Measurements from ENCODE around the gene CMPK2. TPM values are rescaled to one million over a fixed set of nuclear protein-coding genes. Genes with fewer than 3 reads are reported as not detected.

CMPK2 gene
- total RNA-seq, 1 experiment from 2014 or later = 5.0 TPM

DNA sequence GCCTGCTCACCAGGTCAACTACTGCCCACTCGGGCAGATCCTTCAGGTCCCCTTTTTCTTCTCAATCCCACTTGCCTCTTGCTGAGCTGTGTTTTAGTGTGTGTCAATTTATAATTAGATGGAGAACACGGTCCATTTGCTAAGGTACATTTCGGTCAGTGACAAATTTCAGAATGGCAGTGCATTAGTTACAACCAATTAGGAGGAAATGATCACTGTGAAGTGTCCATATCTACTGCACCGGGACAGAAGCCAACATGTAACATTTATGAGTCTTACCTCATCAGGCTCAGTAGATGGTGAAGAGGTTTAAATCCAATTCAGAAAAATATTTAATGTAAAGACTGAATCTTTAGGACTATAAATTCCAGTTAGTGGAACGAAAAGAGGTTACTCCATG lies 47.7 kb downstream of the CMPK2 start:
- peaks cover 51% of the 10 kb centered on the region for H3K27me3 ChIP-seq (ENCODE audit: low read length)
- no peaks in the 10 kb centered on the region for H4K20me1 ChIP-seq (ENCODE audit: low read length)
- H3F3A ChIP-seq (ENCODE audit: low read length, unreplicated experiment) = no peaks in the 10 kb centered on the region
- intact Hi-C loops (cut with micrococcal nuclease) = no loop called here
- ATAC-seq (no peak), DNase-seq (no peak)
- no peaks in the 10 kb centered on the region for H3K36me3 ChIP-seq (ENCODE audit: low read depth, low read length)
- CTCF ChIA-PET = no interaction called here
- no peak overlapping the region for H3K27ac ChIP-seq (ENCODE audit: low read length)
- H3K9ac ChIP-seq (ENCODE audit: low read length) = no peak overlapping the region
- H3K4me1 ChIP-seq (ENCODE audit: insufficient read depth, low read length) = no peaks in the 10 kb centered on the region
- TF ChIP-seq EZH2 (IDR thresholded peaks at IDR 0.05; ENCODE audit: low read length, unreplicated experiment) = no peak
- POLR2A ChIA-PET (ENCODE audit: unreplicated experiment) = no interaction called here
- H3K4me3 ChIP-seq (ENCODE audit: low read length) = no peak overlapping the region
- H3K9me2 ChIP-seq (replicated peaks; ENCODE audit: low read length) = no peaks in the 10 kb centered on the region
- no peak overlapping the region for H3K4me2 ChIP-seq (ENCODE audit: low read length)
- H3K79me2 ChIP-seq (ENCODE audit: low read length) = no peaks in the 10 kb centered on the region
- no peak overlapping the region for H2AFZ ChIP-seq (ENCODE audit: low read length)
- H3K9me3 ChIP-seq (ENCODE audit: low read length) = no peaks in the 10 kb centered on the region
- BruUV-seq (replicated peaks) = no TSS peak

GRCh38 chr2:6814869-6815268 lies 50.8 kb downstream of the CMPK2 start:
- no peaks in the 10 kb centered on the region for H3K4me1 ChIP-seq (ENCODE audit: insufficient read depth, low read length)
- H3F3A ChIP-seq (ENCODE audit: low read length, unreplicated experiment) = no peaks in the 10 kb centered on the region
- H3K36me3 ChIP-seq (ENCODE audit: low read depth, low read length) = no peaks in the 10 kb centered on the region
- intact Hi-C loops (cut with micrococcal nuclease) = no loop called here
- DNase-seq (no peak), ATAC-seq (no peak)
- no peak overlapping the region for H2AFZ ChIP-seq (ENCODE audit: low read length)
- ChIA-PET POLR2A (ENCODE audit: unreplicated experiment) (no interaction called here), CTCF (no interaction called here)
- H4K20me1 ChIP-seq (ENCODE audit: low read length) = no peaks in the 10 kb centered on the region
- H3K9ac ChIP-seq (ENCODE audit: low read length) = no peak overlapping the region
- no peak overlapping the region for H3K27ac ChIP-seq (ENCODE audit: low read length)
- TF ChIP-seq EZH2phosphoT487 (IDR thresholded peaks at IDR 0.05; ENCODE audit: borderline replicate concordance, low read length) (no peak), EZH2 (IDR thresholded peaks at IDR 0.05; ENCODE audit: low read length, unreplicated experiment) (no peak)
- TF ChIP-seq, protein P1, sequence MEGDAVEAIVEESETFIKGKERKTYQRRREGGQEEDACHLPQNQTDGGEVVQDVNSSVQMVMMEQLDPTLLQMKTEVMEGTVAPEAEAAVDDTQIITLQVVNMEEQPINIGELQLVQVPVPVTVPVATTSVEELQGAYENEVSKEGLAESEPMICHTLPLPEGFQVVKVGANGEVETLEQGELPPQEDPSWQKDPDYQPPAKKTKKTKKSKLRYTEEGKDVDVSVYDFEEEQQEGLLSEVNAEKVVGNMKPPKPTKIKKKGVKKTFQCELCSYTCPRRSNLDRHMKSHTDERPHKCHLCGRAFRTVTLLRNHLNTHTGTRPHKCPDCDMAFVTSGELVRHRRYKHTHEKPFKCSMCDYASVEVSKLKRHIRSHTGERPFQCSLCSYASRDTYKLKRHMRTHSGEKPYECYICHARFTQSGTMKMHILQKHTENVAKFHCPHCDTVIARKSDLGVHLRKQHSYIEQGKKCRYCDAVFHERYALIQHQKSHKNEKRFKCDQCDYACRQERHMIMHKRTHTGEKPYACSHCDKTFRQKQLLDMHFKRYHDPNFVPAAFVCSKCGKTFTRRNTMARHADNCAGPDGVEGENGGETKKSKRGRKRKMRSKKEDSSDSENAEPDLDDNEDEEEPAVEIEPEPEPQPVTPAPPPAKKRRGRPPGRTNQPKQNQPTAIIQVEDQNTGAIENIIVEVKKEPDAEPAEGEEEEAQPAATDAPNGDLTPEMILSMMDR (conservative IDR thresholded peaks at IDR 0.05; ENCODE audit: low read depth, low read length) = no peak
- no peaks in the 10 kb centered on the region for H3K9me3 ChIP-seq (ENCODE audit: low read length)
- H3K79me2 ChIP-seq (ENCODE audit: low read length) = no peaks in the 10 kb centered on the region
- H3K4me2 ChIP-seq (ENCODE audit: low read length) = no peak overlapping the region
- H3K9me2 ChIP-seq (replicated peaks; ENCODE audit: low read length) = no peaks in the 10 kb centered on the region
- no peak overlapping the region for H3K4me3 ChIP-seq (ENCODE audit: low read length)
- BruUV-seq (replicated peaks) = no TSS peak
- H3K27me3 ChIP-seq (ENCODE audit: low read length) = peaks cover 68% of the 10 kb centered on the region

- H3F3A ChIP-seq (ENCODE audit: low read length, unreplicated experiment) = no peaks in the 10 kb centered on the region
- CTCF ChIA-PET = no interaction called here
- H3K4me2 ChIP-seq (ENCODE audit: low read length) = no peak overlapping the region
- H3K4me1 ChIP-seq (ENCODE audit: insufficient read depth, low read length) = no peaks in the 10 kb centered on the region
- H3K9me2 ChIP-seq (replicated peaks; ENCODE audit: low read length) = no peaks in the 10 kb centered on the region
- H2AFZ ChIP-seq (ENCODE audit: low read length) = no peak overlapping the region
- no peaks in the 10 kb centered on the region for H3K36me3 ChIP-seq (ENCODE audit: low read depth, low read length)
- H3K9me3 ChIP-seq (ENCODE audit: low read length) = no peaks in the 10 kb centered on the region
- H3K27me3 ChIP-seq (ENCODE audit: low read length) = peaks cover 68% of the 10 kb centered on the region
- H4K20me1 ChIP-seq (ENCODE audit: low read length) = no peaks in the 10 kb centered on the region
- H3K27ac ChIP-seq (ENCODE audit: low read length) = no peak overlapping the region
- ATAC-seq (no peak), DNase-seq (no peak)
- intact Hi-C loops (cut with micrococcal nuclease) = no loop called here
- POLR2A ChIA-PET (ENCODE audit: unreplicated experiment) = no interaction called here
- no peak overlapping the region for H3K4me3 ChIP-seq (ENCODE audit: low read length)
- BruUV-seq (replicated peaks) = no TSS peak
- no peak overlapping the region for H3K9ac ChIP-seq (ENCODE audit: low read length)
- no peaks in the 10 kb centered on the region for H3K79me2 ChIP-seq (ENCODE audit: low read length)
- TF ChIP-seq, protein P1 (conservative IDR thresholded peaks at IDR 0.05; ENCODE audit: low read depth, low read length) = no peak
- TF ChIP-seq EZH2phosphoT487 (IDR thresholded peaks at IDR 0.05; ENCODE audit: borderline replicate concordance, low read length) = no peak
- TF ChIP-seq EZH2 (IDR thresholded peaks at IDR 0.05; ENCODE audit: low read length, unreplicated experiment) = no peak
Observed at GRCh38 chr2:6814312-6814711, 51.4 kb downstream of the CMPK2 start.
